Stomach (tissue), 4 donors: ENCODE measurements around the gene MYO3B.

Source experiments
- POLR2AphosphoS5 ChIP-seq, 3 donors: sonication (generic); formaldehyde crosslinking; IDR thresholded peaks; one replicate each; pipeline ENCODE4 v1.6.1; 2016; ENCODE audit warnings: antibody characterized with exemption in 3 of 3
- TF ChIP-seq, protein P1 (sequence below), 7 experiments: fragments of 450-650 bp in 4 of 7; fragments of 200-600 bp in 3 of 7; sonication (generic) in 3 of 7; IDR thresholded peaks; one replicate each; pipeline ENCODE4 v1.5.1; 2016 to 2019; ENCODE audit warnings: antibody characterized with exemption in 7 of 7, control low read depth in 2 of 7, mild to moderate bottlenecking in 1 of 7

DNA sequence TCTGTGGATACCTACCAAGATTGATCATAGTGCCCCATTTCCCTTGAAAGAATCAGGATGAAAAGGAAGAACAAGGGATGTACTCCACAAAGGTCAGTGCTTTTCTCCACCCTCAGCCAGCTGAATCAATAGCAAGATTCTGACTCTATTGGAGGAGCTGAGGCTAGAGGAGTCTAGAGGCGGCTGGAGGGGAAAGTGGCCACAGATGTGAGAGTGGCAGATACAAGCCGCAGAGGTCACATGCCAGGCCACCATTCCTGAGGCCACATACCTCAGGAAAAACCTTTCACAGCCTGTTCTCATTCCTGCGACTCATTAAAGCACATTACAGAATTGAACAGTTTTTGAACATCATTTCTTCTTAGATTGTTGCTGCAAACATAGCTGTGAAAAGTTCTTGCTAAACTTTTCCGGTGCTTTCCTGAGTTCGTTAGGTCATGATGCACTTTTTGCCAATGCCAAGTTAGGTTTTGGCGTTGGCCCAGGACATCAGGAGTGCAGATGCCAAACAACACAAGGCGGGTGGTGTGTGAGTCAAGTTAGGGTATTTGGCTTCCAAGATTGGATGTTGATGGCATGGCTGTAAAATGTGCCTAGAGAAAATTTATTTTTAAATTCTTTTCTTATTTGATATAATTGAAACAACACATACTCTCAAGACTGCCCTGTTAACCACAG lies 376.5 kb downstream of the MYO3B start:
- TF ChIP-seq POLR2AphosphoS5 (IDR thresholded peaks at IDR 0.05): peak in 1 of 3 donors; percentile 17
- TF ChIP-seq, protein P1, sequence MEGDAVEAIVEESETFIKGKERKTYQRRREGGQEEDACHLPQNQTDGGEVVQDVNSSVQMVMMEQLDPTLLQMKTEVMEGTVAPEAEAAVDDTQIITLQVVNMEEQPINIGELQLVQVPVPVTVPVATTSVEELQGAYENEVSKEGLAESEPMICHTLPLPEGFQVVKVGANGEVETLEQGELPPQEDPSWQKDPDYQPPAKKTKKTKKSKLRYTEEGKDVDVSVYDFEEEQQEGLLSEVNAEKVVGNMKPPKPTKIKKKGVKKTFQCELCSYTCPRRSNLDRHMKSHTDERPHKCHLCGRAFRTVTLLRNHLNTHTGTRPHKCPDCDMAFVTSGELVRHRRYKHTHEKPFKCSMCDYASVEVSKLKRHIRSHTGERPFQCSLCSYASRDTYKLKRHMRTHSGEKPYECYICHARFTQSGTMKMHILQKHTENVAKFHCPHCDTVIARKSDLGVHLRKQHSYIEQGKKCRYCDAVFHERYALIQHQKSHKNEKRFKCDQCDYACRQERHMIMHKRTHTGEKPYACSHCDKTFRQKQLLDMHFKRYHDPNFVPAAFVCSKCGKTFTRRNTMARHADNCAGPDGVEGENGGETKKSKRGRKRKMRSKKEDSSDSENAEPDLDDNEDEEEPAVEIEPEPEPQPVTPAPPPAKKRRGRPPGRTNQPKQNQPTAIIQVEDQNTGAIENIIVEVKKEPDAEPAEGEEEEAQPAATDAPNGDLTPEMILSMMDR (IDR thresholded peaks at IDR 0.05): no peak
